Measurements from ENCODE around the gene GCH1. TPM values are rescaled to one million over a fixed set of nuclear protein-coding genes. Genes with fewer than 3 reads are reported as not detected.

The GCH1 gene
- polyA plus RNA-seq, 1 donor from 2014 or later, result 4.9 TPM

DNA sequence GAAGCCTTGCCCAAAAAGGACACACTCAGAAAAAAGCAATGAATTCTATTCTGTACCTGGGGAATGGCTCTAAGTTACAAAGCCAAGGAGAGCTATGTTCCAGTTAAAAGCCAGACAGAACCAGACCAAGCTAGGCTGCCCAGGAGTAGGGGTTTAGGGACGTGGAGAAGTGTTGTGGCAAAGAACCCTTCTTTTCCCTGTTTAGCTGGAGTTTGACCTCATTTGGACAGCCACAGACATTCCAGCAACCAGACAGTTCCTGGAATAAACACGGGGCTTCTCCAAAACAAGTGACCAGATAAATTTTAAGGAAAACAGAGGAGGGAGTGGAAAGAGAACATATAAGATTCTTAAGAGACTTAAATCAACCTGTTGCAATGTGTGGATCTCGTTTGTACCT lies 62.3 kb downstream of the GCH1 start:
- no peak overlapping the region for H3K9ac ChIP-seq (ENCODE audit: low read length)
- H2AFZ ChIP-seq (ENCODE audit: low read depth, low read length), result no peak overlapping the region

DNA sequence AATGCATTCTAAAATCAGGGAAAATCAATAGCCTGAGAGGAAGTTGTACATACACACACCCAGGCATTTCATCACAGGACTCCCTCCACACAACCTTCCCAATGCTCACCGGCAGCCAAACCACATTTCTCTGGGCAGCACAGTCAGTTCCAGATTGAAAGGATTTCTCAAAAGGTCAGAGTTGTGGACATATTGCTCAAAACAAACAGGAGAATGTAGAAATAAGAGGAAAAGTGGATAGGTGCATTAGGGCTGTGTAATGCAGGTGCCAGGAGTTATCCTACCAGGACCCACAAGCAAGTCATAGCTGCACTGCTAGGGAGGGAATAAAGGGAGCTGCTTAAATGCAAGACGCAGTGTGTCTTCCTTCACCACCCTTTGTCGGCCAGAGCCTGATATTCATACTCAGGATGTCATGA lies 62.9 kb downstream of the GCH1 start:
- H3K9me3 ChIP-seq (ENCODE audit: low read length), result no peaks in the 10 kb centered on the region
- H3K4me3 ChIP-seq (ENCODE audit: low read length), result no peak overlapping the region
- H3F3A ChIP-seq (ENCODE audit: insufficient read depth, low read length, poor library complexity, severe bottlenecking), result no peaks in the 10 kb centered on the region
- no peak for TF ChIP-seq POLR2AphosphoS5 (IDR thresholded peaks at IDR 0.05)
- TF ChIP-seq MXI1 (conservative IDR thresholded peaks at IDR 0.05; ENCODE audit: poor library complexity, severe bottlenecking), result no peak
- TF ChIP-seq, protein P1, sequence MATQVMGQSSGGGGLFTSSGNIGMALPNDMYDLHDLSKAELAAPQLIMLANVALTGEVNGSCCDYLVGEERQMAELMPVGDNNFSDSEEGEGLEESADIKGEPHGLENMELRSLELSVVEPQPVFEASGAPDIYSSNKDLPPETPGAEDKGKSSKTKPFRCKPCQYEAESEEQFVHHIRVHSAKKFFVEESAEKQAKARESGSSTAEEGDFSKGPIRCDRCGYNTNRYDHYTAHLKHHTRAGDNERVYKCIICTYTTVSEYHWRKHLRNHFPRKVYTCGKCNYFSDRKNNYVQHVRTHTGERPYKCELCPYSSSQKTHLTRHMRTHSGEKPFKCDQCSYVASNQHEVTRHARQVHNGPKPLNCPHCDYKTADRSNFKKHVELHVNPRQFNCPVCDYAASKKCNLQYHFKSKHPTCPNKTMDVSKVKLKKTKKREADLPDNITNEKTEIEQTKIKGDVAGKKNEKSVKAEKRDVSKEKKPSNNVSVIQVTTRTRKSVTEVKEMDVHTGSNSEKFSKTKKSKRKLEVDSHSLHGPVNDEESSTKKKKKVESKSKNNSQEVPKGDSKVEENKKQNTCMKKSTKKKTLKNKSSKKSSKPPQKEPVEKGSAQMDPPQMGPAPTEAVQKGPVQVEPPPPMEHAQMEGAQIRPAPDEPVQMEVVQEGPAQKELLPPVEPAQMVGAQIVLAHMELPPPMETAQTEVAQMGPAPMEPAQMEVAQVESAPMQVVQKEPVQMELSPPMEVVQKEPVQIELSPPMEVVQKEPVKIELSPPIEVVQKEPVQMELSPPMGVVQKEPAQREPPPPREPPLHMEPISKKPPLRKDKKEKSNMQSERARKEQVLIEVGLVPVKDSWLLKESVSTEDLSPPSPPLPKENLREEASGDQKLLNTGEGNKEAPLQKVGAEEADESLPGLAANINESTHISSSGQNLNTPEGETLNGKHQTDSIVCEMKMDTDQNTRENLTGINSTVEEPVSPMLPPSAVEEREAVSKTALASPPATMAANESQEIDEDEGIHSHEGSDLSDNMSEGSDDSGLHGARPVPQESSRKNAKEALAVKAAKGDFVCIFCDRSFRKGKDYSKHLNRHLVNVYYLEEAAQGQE (IDR thresholded peaks at IDR 0.05; ENCODE audit: borderline replicate concordance), result no peak
- no peak for TF ChIP-seq EZH2 (IDR thresholded peaks at IDR 0.05; ENCODE audit: borderline replicate concordance, insufficient read depth, low read length, poor library complexity, severe bottlenecking)
- TF ChIP-seq RAD21 (conservative IDR thresholded peaks at IDR 0.05), result no peak
- TF ChIP-seq SMC3 (conservative IDR thresholded peaks at IDR 0.05; ENCODE audit: poor library complexity), result no peak
- TF ChIP-seq, protein P2, sequence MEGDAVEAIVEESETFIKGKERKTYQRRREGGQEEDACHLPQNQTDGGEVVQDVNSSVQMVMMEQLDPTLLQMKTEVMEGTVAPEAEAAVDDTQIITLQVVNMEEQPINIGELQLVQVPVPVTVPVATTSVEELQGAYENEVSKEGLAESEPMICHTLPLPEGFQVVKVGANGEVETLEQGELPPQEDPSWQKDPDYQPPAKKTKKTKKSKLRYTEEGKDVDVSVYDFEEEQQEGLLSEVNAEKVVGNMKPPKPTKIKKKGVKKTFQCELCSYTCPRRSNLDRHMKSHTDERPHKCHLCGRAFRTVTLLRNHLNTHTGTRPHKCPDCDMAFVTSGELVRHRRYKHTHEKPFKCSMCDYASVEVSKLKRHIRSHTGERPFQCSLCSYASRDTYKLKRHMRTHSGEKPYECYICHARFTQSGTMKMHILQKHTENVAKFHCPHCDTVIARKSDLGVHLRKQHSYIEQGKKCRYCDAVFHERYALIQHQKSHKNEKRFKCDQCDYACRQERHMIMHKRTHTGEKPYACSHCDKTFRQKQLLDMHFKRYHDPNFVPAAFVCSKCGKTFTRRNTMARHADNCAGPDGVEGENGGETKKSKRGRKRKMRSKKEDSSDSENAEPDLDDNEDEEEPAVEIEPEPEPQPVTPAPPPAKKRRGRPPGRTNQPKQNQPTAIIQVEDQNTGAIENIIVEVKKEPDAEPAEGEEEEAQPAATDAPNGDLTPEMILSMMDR (IDR thresholded peaks at IDR 0.05; ENCODE audit: poor library complexity, severe bottlenecking), result no peak
- no peak for TF ChIP-seq TAF1 (IDR thresholded peaks at IDR 0.05; ENCODE audit: low read depth)
- TF ChIP-seq EP300 (conservative IDR thresholded peaks at IDR 0.05; ENCODE audit: poor library complexity, severe bottlenecking), result no peak
- no peaks in the 10 kb centered on the region for H3K27me3 ChIP-seq (ENCODE audit: insufficient read depth, low read depth, low read length)
- H3K9ac ChIP-seq (ENCODE audit: low read length), result no peak overlapping the region
- no peak overlapping the region for H3K27ac ChIP-seq (ENCODE audit: low read length)
- H3K4me2 ChIP-seq (ENCODE audit: low read length), result no peak overlapping the region
- H3K9me2 ChIP-seq (ENCODE audit: insufficient read depth, low read length), result no peaks in the 10 kb centered on the region
- H2AFZ ChIP-seq (ENCODE audit: low read depth, low read length), result no peak overlapping the region
- H3K79me2 ChIP-seq (replicated peaks; ENCODE audit: insufficient read depth, low read length), result no peaks in the 10 kb centered on the region
- H4K20me1 ChIP-seq (ENCODE audit: insufficient read depth), result no peaks in the 10 kb centered on the region
- no peaks in the 10 kb centered on the region for H3K36me3 ChIP-seq (ENCODE audit: insufficient read depth, low read length)

More for the DNA sequence above, 62.3 kb downstream of the GCH1 start:
- Histone ChIP-seq H3F3A (ENCODE audit: insufficient read depth, low read length, poor library complexity, severe bottlenecking) (no peaks in the 10 kb centered on the region), H3K36me3 (ENCODE audit: insufficient read depth, low read length) (no peaks in the 10 kb centered on the region), H3K27me3 (ENCODE audit: insufficient read depth, low read depth, low read length) (no peaks in the 10 kb centered on the region), H3K27ac (ENCODE audit: low read length) (no peak overlapping the region), H4K20me1 (ENCODE audit: insufficient read depth) (no peaks in the 10 kb centered on the region), H3K4me3 (ENCODE audit: low read length) (no peak overlapping the region), H3K4me2 (ENCODE audit: low read length) (no peak overlapping the region), H3K9me2 (ENCODE audit: insufficient read depth, low read length) (no peaks in the 10 kb centered on the region), H3K79me2 (replicated peaks; ENCODE audit: insufficient read depth, low read length) (no peaks in the 10 kb centered on the region), H3K9me3 (ENCODE audit: low read length) (no peaks in the 10 kb centered on the region)
- TF ChIP-seq POLR2AphosphoS5 (IDR thresholded peaks at IDR 0.05) (no peak), MXI1 (conservative IDR thresholded peaks at IDR 0.05; ENCODE audit: poor library complexity, severe bottlenecking) (no peak), TAF1 (IDR thresholded peaks at IDR 0.05; ENCODE audit: low read depth) (no peak), RAD21 (conservative IDR thresholded peaks at IDR 0.05) (no peak), EZH2 (IDR thresholded peaks at IDR 0.05; ENCODE audit: borderline replicate concordance, insufficient read depth, low read length, poor library complexity, severe bottlenecking) (no peak), SMC3 (conservative IDR thresholded peaks at IDR 0.05; ENCODE audit: poor library complexity) (no peak), EP300 (conservative IDR thresholded peaks at IDR 0.05; ENCODE audit: poor library complexity, severe bottlenecking) (no peak)
- TF ChIP-seq, protein P2 (IDR thresholded peaks at IDR 0.05; ENCODE audit: poor library complexity, severe bottlenecking), result no peak
- TF ChIP-seq, protein P1 (IDR thresholded peaks at IDR 0.05; ENCODE audit: borderline replicate concordance), result no peak

Data from neural cell (in vitro differentiated cells).